Activated CD4-positive, alpha-beta T cell treated with anti-CD3 and anti-CD28 coated beads for 1 hour (primary cell): ENCODE data around the gene TCP10L.
"Not testable (repeated sequence)": the region's sequence is repeated elsewhere in the genome, so short reads cannot be mapped to it uniquely, and the experiment has no call there.

Experiments used
- DNase-seq: peaks from one replicate; pipeline ENCODE4 v3.0.0-alpha.2; 2020

Gene TCP10L

DNA sequence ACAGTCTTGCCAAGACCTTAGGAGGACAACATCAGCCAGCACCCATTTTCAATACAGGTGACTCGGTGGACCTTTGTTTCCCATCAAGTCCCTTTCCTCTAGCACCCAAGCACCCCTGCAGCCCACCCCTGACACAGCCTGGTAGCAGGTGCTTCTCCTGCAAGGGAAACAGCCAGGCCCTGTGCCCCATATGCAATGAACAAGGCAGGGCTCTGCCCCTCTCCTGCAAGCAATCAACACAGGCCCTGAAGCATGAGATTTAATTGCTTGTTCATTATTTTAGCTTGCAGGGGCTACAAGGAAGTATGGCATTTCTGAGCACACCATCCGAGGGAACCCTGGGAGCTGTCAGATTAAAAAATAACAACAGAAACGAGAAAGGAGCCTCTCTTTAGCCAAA lies 35.4 kb downstream of the TCP10L start:
- no peak for DNase-seq

DNA sequence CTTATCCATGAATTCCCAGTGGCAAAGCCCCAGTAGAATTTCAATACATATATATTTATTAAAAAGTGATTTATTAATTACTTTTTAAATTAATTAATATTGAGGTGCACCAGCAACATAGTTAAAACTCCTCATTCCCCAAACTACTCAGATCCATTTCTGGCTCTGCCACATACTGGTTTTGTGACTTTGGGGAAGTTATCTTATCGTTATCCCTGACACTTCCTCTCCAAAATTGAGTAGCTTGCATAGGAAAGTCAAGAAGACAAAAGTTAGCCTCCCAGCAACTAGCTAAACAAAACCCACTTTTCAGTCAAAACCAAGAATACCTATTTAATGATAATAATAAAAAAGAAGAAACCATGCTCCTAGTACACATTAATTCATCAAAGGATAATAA lies 35.9 kb downstream of the TCP10L start:
- DNase-seq, result no peak

GRCh38 chr21:32548978-32549377 lies 36.3 kb downstream of the TCP10L start:
- no peak for DNase-seq

DNA sequence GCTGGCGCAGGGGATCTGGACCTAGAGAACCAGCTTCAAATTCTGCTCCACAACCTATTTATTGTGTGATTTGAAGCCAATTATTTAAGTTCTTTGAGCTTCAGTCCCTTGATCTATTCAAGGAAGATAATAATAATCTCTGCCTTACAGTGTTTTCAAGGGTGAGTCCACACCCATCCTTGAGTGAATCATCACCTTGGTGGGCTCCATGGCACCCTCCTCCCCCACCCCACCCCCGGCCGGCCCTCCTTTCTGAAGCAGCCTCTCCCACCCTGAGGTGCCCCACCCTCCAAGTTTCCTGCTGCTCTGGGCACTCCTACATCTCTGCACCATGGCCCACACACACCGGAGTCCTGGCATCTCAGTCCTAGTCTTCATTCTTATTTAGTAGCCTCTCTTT lies 38.3 kb downstream of the TCP10L start:
- no peak for DNase-seq

DNA sequence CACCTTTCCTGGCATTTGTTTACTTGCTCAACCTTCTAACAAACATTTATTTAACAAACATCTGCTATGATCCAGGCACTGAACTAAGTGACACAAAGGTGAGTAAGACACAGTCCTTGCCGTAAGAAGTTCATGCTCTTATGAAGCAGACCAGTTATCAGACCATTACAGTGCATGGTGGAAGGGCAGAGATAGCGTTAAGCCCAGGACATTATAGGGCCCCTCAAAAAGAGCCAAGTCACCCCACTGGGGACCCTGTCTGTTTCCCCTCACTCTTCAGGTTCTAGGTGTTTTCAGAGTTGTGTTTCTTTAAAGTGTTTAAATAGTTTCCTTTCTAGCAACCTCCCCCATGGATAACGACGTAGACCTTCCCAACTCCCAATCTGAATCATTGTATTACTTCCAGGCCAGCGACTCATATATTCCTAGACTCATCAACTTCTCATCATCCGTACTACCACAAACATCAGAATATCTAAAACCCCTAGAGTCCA lies 39.3 kb downstream of the TCP10L start:
- DNase-seq, result no peak

DNA sequence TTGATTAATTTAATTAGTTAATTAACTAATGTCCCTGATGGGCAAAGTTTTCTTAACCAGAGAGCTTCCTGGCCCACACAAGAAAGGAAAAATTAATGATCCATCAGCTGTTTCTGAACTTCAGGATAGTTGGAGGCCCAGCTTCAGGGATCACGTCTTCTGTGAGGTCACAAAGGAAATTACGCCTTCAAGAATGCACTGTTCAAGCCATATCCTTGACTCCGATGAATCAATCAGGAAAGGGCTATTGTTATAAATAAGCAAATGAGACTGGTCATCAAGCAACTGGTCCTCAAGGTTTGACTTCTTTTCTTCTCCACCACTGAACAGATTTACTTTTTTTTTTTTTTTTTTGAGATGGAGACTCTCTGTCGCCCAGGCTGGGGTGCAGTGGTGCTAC lies 40.6 kb downstream of the TCP10L start:
- no peak for DNase-seq

DNA sequence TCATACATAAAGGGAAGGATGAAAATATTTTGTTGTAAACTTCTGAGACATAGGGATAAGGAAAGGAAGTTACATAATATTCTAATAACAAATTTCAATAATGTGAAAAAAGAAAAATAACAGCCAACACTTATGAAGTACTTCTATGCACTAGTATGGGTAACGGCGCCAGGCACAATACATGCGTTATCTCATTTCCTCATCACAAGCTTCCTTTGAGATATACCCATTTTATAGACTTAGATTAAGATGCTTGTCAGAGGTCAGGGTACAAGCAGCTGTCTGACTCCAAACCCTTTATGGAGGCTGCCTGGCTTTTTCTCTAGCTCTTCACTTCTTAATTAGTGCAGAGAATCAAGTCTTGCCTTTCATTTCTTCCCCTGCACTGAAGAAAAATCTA lies 41.3 kb downstream of the TCP10L start:
- DNase-seq, result no peak

- not testable (repeated sequence) for DNase-seq
These were observed 42.3 kb downstream of the TCP10L start for GRCh38 chr21:32543056-32543455.

- no peak for DNase-seq
These were observed 45.9 kb downstream of the TCP10L start for GRCh38 chr21:32539378-32539777.

DNA sequence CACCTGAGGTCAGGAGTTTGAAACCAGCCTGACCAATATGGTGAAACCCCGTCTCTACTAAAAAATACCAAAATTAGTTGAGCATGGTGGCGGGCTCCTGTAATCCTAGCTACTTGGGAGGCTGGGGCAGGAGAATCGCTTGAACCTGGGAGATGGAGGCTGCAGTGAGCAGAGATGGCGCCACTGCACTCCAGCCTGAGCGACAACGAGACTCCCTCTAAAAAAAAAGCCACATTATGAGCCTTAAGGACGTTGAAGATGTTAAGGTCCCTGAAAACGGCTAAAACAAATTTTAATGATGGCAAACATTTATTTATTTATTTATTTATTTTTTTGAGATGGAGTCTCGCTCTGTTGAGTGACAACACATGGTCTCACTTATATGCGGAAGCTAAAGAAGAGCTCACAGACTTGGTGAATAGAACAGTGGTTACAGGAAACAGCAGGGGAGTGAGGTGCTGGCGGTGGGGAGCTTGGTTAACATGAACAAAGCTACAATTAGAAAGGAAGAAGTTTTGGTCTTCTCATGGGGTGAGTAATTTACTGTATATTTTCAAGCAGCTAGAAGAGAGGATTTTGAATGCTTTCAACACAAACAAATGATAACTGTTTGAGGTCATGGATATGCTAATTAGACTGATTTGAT lies 47.1 kb downstream of the TCP10L start:
- DNase-seq, result no peak

GRCh38 chr21:32537569-32537881 lies 47.8 kb downstream of the TCP10L start:
- DNase-seq, result no peak

- no peak for DNase-seq
These were observed 49.7 kb downstream of the TCP10L start for GRCh38 chr21:32535612-32536011.

GRCh38 chr21:32534113-32534512 lies 51.2 kb downstream of the TCP10L start:
- no peak for DNase-seq

GRCh38 chr21:32533611-32534010 lies 51.7 kb downstream of the TCP10L start:
- no peak for DNase-seq

GRCh38 chr21:32533053-32533452 lies 52.3 kb downstream of the TCP10L start:
- no peak for DNase-seq

GRCh38 chr21:32532636-32533035 lies 52.7 kb downstream of the TCP10L start:
- no peak for DNase-seq

- not testable (repeated sequence) for DNase-seq
These were observed 53.8 kb downstream of the TCP10L start for GRCh38 chr21:32531561-32531960.

DNA sequence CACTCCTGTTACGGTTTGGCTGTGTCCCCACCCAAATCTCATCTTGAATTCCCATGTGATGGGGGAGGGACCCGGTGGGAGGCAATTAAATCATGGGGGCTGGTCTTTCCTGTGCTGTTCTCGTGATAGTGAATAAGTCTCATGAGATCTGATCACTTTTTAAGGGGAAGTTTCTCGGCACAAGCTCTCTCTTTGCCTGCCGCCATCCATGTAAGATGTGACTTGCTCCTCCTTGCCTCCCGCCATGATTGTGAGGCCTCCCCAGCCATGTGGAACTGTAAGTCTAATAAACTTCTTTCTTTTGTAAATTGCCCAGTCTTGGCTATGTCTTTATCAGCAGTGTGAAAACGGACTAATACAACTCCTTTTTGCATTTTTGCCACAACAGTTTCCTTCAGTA lies 54.5 kb downstream of the TCP10L start:
- not testable (repeated sequence) for DNase-seq

- no peak for DNase-seq
These were observed 55.6 kb downstream of the TCP10L start for GRCh38 chr21:32529679-32530078.

GRCh38 chr21:32525282-32525681 lies 60.0 kb downstream of the TCP10L start:
- no peak for DNase-seq

DNA sequence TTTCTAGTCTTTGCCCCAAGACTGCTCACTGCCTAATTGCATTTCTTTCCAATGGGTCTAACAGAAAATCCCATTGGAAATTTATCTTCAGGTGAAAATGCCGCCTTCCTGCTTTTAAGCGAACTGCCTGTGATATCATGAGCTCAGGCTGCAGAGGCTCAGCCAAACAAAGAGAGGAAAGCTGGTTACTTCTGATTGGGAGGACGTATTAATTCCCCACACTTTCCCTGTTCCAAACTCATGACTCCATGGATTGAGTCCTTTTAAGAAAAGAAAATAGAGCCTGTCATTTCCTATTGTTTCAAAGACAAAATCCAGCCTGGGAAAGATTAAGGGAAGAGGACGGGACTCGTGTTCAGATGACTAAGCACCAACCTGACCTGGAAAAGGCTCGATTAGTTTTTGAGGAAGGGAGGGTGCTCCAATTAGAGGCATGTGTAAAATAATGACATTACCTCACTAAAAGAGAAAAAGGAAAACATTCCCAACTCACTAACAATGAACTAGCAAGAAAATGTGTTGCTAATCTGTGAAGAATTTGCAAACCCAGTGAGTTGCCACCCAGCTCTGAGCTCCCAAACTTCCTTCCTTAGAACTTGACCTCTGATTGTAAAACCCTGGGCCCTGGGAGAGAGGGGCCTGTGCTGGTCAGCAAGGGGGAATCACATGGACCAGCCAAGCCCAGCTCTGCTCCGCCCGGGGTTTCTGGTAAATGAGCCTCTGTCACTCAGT lies 61.2 kb downstream of the TCP10L start:
- DNase-seq, result no peak
